Measurements from ENCODE around the gene SNX25. TPM values are rescaled to one million over a fixed set of nuclear protein-coding genes. Genes with fewer than 3 reads are reported as not detected.

SNX25 gene
- total RNA-seq, 1 experiment from 2014 or later = 8.4 TPM

DNA sequence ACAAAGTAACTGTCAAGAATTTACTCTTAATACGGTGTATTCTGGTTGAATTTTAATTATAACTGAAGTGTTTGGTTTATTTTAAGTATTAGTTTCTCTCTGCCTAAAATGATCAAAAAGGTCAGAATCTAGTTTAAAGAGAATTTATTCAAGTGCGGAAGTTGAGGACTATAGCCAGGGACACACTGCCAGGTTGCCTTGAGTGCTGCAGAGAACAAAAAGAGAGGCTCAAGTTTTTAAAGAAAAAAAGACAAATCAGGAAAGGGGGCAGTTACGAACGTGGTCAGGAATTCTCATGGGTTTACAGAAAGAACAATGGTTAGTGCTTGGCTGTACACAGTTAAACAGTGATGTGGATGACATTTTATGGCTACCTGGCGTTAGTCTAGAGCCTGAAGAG lies 81.3 kb downstream of the SNX25 start:
- no TSS peak for BruUV-seq (replicated peaks)
- DNase-seq = no peak

DNA sequence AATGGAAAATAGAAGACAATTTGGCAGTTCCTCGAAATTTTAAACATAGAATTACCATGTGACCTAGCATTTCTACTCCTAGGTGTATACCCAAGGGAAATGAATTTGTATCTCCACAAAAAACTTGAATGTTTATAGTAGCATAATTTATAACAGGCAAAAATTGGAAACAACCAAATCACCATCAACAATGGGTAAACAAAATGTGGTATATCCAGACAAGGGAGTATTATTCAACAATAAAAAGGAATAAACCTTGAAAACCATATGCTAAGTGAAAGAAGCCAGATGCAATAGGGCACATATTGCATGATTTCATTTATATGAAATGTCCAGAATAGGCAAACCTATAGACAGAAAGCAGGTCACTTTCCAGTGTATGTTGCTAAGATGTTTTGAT lies 83.8 kb downstream of the SNX25 start:
- no peak overlapping the region for H3K4me2 ChIP-seq (ENCODE audit: low read length)
- H2AFZ ChIP-seq (ENCODE audit: low read length) = no peak overlapping the region
- no peaks in the 10 kb centered on the region for H3K9me3 ChIP-seq (ENCODE audit: low read length)
- ATAC-seq (no peak), DNase-seq (no peak)
- no peak overlapping the region for H3K9ac ChIP-seq (ENCODE audit: low read length)
- ChIA-PET CTCF (no interaction called here), POLR2A (ENCODE audit: unreplicated experiment) (no interaction called here)
- no peaks in the 10 kb centered on the region for H3K36me3 ChIP-seq (ENCODE audit: low read depth, low read length)
- TF ChIP-seq, protein P1, sequence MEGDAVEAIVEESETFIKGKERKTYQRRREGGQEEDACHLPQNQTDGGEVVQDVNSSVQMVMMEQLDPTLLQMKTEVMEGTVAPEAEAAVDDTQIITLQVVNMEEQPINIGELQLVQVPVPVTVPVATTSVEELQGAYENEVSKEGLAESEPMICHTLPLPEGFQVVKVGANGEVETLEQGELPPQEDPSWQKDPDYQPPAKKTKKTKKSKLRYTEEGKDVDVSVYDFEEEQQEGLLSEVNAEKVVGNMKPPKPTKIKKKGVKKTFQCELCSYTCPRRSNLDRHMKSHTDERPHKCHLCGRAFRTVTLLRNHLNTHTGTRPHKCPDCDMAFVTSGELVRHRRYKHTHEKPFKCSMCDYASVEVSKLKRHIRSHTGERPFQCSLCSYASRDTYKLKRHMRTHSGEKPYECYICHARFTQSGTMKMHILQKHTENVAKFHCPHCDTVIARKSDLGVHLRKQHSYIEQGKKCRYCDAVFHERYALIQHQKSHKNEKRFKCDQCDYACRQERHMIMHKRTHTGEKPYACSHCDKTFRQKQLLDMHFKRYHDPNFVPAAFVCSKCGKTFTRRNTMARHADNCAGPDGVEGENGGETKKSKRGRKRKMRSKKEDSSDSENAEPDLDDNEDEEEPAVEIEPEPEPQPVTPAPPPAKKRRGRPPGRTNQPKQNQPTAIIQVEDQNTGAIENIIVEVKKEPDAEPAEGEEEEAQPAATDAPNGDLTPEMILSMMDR (conservative IDR thresholded peaks at IDR 0.05; ENCODE audit: low read depth, low read length) = no peak
- TF ChIP-seq EZH2phosphoT487 (IDR thresholded peaks at IDR 0.05; ENCODE audit: borderline replicate concordance, low read length) (no peak), EZH2 (IDR thresholded peaks at IDR 0.05; ENCODE audit: low read length, unreplicated experiment) (no peak)
- H3K27ac ChIP-seq (ENCODE audit: low read length) = no peak overlapping the region
- no peak overlapping the region for H3K4me3 ChIP-seq (ENCODE audit: low read length)
- no peaks in the 10 kb centered on the region for H4K20me1 ChIP-seq (ENCODE audit: low read length)
- H3K79me2 ChIP-seq (ENCODE audit: low read length) = no peaks in the 10 kb centered on the region
- BruUV-seq (replicated peaks) = no TSS peak
- H3K4me1 ChIP-seq (ENCODE audit: insufficient read depth, low read length) = no peaks in the 10 kb centered on the region
- no peaks in the 10 kb centered on the region for H3F3A ChIP-seq (ENCODE audit: low read length, unreplicated experiment)
- no peaks in the 10 kb centered on the region for H3K27me3 ChIP-seq (ENCODE audit: low read length)
- intact Hi-C loops (cut with micrococcal nuclease) = no loop called here
- no peaks in the 10 kb centered on the region for H3K9me2 ChIP-seq (replicated peaks; ENCODE audit: low read length)

More for the DNA sequence above, 81.3 kb downstream of the SNX25 start:
- Histone ChIP-seq H3K27me3 (ENCODE audit: low read length) (no peaks in the 10 kb centered on the region), H3K9me2 (replicated peaks; ENCODE audit: low read length) (no peaks in the 10 kb centered on the region), H4K20me1 (ENCODE audit: low read length) (no peaks in the 10 kb centered on the region), H3F3A (ENCODE audit: low read length, unreplicated experiment) (no peaks in the 10 kb centered on the region), H3K27ac (ENCODE audit: low read length) (no peak overlapping the region), H2AFZ (ENCODE audit: low read length) (no peak overlapping the region), H3K9ac (ENCODE audit: low read length) (no peak overlapping the region), H3K4me2 (ENCODE audit: low read length) (no peak overlapping the region), H3K79me2 (ENCODE audit: low read length) (no peaks in the 10 kb centered on the region), H3K36me3 (ENCODE audit: low read depth, low read length) (no peaks in the 10 kb centered on the region), H3K4me1 (ENCODE audit: insufficient read depth, low read length) (no peaks in the 10 kb centered on the region), H3K9me3 (ENCODE audit: low read length) (no peaks in the 10 kb centered on the region), H3K4me3 (ENCODE audit: low read length) (no peak overlapping the region)
- no peak for ATAC-seq
- ChIA-PET CTCF (no interaction called here), POLR2A (ENCODE audit: unreplicated experiment) (no interaction called here)
- TF ChIP-seq, protein P1 (conservative IDR thresholded peaks at IDR 0.05; ENCODE audit: low read depth, low read length) = no peak
- TF ChIP-seq EZH2phosphoT487 (IDR thresholded peaks at IDR 0.05; ENCODE audit: borderline replicate concordance, low read length) (no peak), EZH2 (IDR thresholded peaks at IDR 0.05; ENCODE audit: low read length, unreplicated experiment) (no peak)
- intact Hi-C loops (cut with micrococcal nuclease) = no loop called here

DNA sequence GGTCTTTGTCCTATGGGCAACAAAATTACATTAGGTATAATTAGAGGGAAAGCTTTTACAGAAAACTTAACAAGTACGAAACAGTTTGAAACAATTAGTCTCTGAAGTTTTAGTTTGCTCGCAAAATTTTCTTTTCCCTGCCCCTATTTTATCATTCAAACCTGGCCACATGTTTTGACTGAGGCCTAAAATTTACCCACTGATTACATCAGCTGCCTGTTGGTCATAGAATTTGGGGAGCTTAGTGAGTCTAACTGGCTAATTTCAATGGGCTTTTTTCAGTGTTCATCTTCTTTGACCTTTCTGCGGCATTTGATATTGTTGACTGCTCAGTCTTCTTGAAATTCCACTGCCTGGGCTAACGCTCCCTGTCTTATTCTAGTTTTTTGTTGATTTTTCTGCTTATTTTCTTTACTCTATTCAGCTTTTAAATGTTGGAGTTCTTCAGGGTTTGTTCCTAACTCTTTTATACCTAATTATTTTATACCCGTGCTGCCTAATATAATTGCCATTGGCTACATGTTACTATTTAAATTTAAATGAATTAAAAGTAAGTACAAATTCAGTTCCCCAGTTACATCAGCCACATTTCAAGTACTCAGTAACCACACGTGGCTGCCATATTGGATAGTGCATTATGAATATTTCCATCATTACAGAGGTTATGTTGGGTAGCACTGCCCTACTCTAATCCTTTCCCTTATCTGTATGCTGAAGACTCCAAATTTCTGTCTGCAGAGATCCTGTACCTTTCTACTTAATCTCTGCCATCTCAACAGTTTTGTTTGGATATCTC lies 87.5 kb downstream of the SNX25 start:
- H3K9me3 ChIP-seq (ENCODE audit: low read length) = no peaks in the 10 kb centered on the region
- no TSS peak for BruUV-seq (replicated peaks)
- no peak overlapping the region for H3K9ac ChIP-seq (ENCODE audit: low read length)
- H3K4me2 ChIP-seq (ENCODE audit: low read length) = no peak overlapping the region
- H3K4me1 ChIP-seq (ENCODE audit: insufficient read depth, low read length) = no peaks in the 10 kb centered on the region
- TF ChIP-seq EZH2phosphoT487 (IDR thresholded peaks at IDR 0.05; ENCODE audit: borderline replicate concordance, low read length) = no peak
- TF ChIP-seq, protein P1 (conservative IDR thresholded peaks at IDR 0.05; ENCODE audit: low read depth, low read length) = no peak
- CTCF ChIA-PET = interaction anchor here (0.6 kb wide), 1 partner anchor 69 kb away, joined by 3 read pairs; no protein-coding TSS in a partner anchor
- ATAC-seq (no peak), DNase-seq (no peak)
- intact Hi-C loops (cut with micrococcal nuclease) = no loop called here
- no peaks in the 10 kb centered on the region for H4K20me1 ChIP-seq (ENCODE audit: low read length)
- H3K27ac ChIP-seq (ENCODE audit: low read length) = no peak overlapping the region
- no peak overlapping the region for H3K4me3 ChIP-seq (ENCODE audit: low read length)
- H3K9me2 ChIP-seq (replicated peaks; ENCODE audit: low read length) = no peaks in the 10 kb centered on the region
- POLR2A ChIA-PET (ENCODE audit: unreplicated experiment) = no interaction called here
- H3F3A ChIP-seq (ENCODE audit: low read length, unreplicated experiment) = no peaks in the 10 kb centered on the region
- H3K79me2 ChIP-seq (ENCODE audit: low read length) = no peaks in the 10 kb centered on the region
- H3K27me3 ChIP-seq (ENCODE audit: low read length) = no peaks in the 10 kb centered on the region
- H3K36me3 ChIP-seq (ENCODE audit: low read depth, low read length) = no peaks in the 10 kb centered on the region
- no peak overlapping the region for H2AFZ ChIP-seq (ENCODE audit: low read length)

Data from PC-3 (cell line).